Caco-2 (cell line): Measurements from ENCODE around the gene MYL12B. TPM values are rescaled to one million over a fixed set of nuclear protein-coding genes. Genes with fewer than 3 reads are reported as not detected.
"Not testable (repeated sequence)": the region's sequence is repeated elsewhere in the genome, so short reads cannot be mapped to it uniquely, and the experiment has no call there.

ENCODE experiments used
- BruUV-seq: library from RNA; stranded (reverse); fragments of 400-500 nt; replicated peaks from 2 replicates; lab custom pipeline; 2021; lab: Mats Ljungman, UMichigan
- CTCF ChIA-PET: fragments of 300-600 bp; sonication (Branson Sonifier 250); formaldehyde crosslinking; loops from one replicate; lab custom pipeline; 2022; ENCODE audit warnings: antibody characterized with exemption; lab: Charles Lee
- POLR2A ChIA-PET: fragments of 300-600 bp; sonication (Branson Sonifier 250); formaldehyde crosslinking; loops from one replicate; lab custom pipeline; 2022; ENCODE audit warnings: antibody characterized with exemption; lab: Charles Lee
- DNase-seq, 2 experiments: peaks; one replicate each; pipeline versions ENCODE4 v3.0.0 to v3.0.0-alpha.2; 2020 to 2022
- H3K27me3 ChIP-seq: replicated peaks from 2 replicates; pipeline ENCODE4 v1.6.0; 2011; ENCODE audit warnings: low read length; ENCODE audit not compliant: control insufficient read depth, insufficient read depth
- H3K36me3 ChIP-seq: 2 replicates; pipeline ENCODE4 v1.5.1; 2011; ENCODE audit warnings: low read length; ENCODE audit not compliant: control insufficient read depth, insufficient read depth
- H3K4me1 ChIP-seq: fragments of 250-450 bp; sonication (Bioruptor Pico); 2 replicates; pipeline ENCODE4 v1.5.1; 2020; ENCODE audit warnings: mild to moderate bottlenecking
- H3K4me3 ChIP-seq: 2 replicates; pipeline ENCODE4 v1.5.1; 2011; ENCODE audit warnings: low read depth, mild to moderate bottlenecking, control low read depth, low read length
- H3K9me3 ChIP-seq: fragments of 250-450 bp; sonication (Bioruptor Pico); 2 replicates; pipeline ENCODE4 v1.5.1; 2020; ENCODE audit warnings: mild to moderate bottlenecking, moderate library complexity
- H3K27ac Mint-ChIP-seq: one replicate; pipeline ENCODE4 v1.8.0; 2022; ENCODE audit warnings: mixed read lengths; ENCODE audit not compliant: unreplicated experiment
- H3K27me3 Mint-ChIP-seq: one replicate; pipeline ENCODE4 v1.8.0; 2022; ENCODE audit warnings: mixed read lengths; ENCODE audit not compliant: insufficient read depth, unreplicated experiment
- H3K36me3 Mint-ChIP-seq: one replicate; pipeline ENCODE4 v1.8.0; 2022; ENCODE audit warnings: mild to moderate bottlenecking, mixed read lengths; ENCODE audit not compliant: insufficient read depth, unreplicated experiment
- H3K4me1 Mint-ChIP-seq: one replicate; pipeline ENCODE4 v1.8.0; 2022; ENCODE audit warnings: low read depth, mixed read lengths; ENCODE audit not compliant: unreplicated experiment
- H3K4me3 Mint-ChIP-seq: one replicate; pipeline ENCODE4 v1.8.0; 2022; ENCODE audit warnings: mild to moderate bottlenecking, moderate library complexity, mixed read lengths; ENCODE audit not compliant: unreplicated experiment
- H3K9me3 Mint-ChIP-seq: one replicate; pipeline ENCODE4 v1.8.0; 2022; ENCODE audit warnings: mixed read lengths; ENCODE audit not compliant: unreplicated experiment
- CTCF ChIP-seq, 2 experiments: fragments of 200-600 bp in 1 of 2; IDR thresholded peaks; 1 replicate in 1 of 2; 2 replicates in 1 of 2; pipeline versions ENCODE4 v1.5.1 to v1.8.0; 2011 to 2022; ENCODE audit warnings: antibody characterized with exemption in 1 of 2, control low read depth in 1 of 2, inconsistent platforms in 1 of 2, low read depth in 1 of 2, low read length in 1 of 2, mild to moderate bottlenecking in 1 of 2, moderate library complexity in 1 of 2; ENCODE audit not compliant: insufficient read depth in 1 of 2, severe bottlenecking in 1 of 2, unreplicated experiment in 1 of 2
- intact Hi-C: fragments of 100-400 bp; cut with micrococcal nuclease; formaldehyde crosslinking; loops from one replicate; pipeline ENCODE4 v1.10.0; 2022; ENCODE audit not compliant: unreplicated experiment
- total RNA-seq: library from RNA; stranded (reverse); gene quantifications from 2 replicates; pipeline ENCODE4 v1.2.3, GENCODE V29; 2022

MYL12B gene
- total RNA-seq, 1 experiment from 2014 or later, result 467 TPM

- Mint-ChIP-seq H3K4me3 (no peak within 1 kb of the TSS), H3K9me3 (no peaks in the 10 kb centered on the region), H3K36me3 (no peaks in the 10 kb centered on the region), H3K4me1 (peaks cover 28% of the 10 kb centered on the region), H3K27ac (no peak within 1 kb of the TSS), H3K27me3 (no peaks in the 10 kb centered on the region)
- DNase-seq, result no peak
- H3K4me3 ChIP-seq, result no peak within 1 kb of the TSS
- BruUV-seq, result no TSS peak
- no peaks in the 10 kb centered on the region for H3K9me3 ChIP-seq
- peaks cover 29% of the 10 kb centered on the region for H3K4me1 ChIP-seq
- no peaks in the 10 kb centered on the region for H3K27me3 ChIP-seq
- no peak for TF ChIP-seq CTCF (IDR thresholded peaks at IDR 0.05; ENCODE audit: insufficient read depth in 1 of 2, low read depth in 1 of 2, low read length in 1 of 2, severe bottlenecking in 1 of 2, unreplicated experiment in 1 of 2)
- intact Hi-C loops, result no loop called here
- no peaks in the 10 kb centered on the region for H3K36me3 ChIP-seq
- CTCF ChIA-PET, result interaction anchor here (0.7 kb wide), 1 partner anchor 29 kb away, joined by 3 read pairs; no protein-coding TSS in a partner anchor
- POLR2A ChIA-PET, result no interaction called here
These were observed 42.1 kb upstream of the MYL12B start, which contains the start of gene MYOM1 for GRCh38 chr18:3219631-3220335. Gene MYOM1 (minus strand): TSS chr18:3219968. CDS start chr18:3215223, 4,745 bp downstream.

GRCh38 chr18:3220868-3221267 lies 41.1 kb upstream of the MYL12B start:
- peaks cover 30% of the 10 kb centered on the region for H3K4me1 Mint-ChIP-seq
- H3K27me3 Mint-ChIP-seq, H3K27ac Mint-ChIP-seq, H3K4me3 ChIP-seq, DNase-seq, intact Hi-C loops, H3K4me3 Mint-ChIP-seq, H3K9me3 Mint-ChIP-seq, BruUV-seq, H3K36me3 ChIP-seq, POLR2A ChIA-PET, H3K36me3 Mint-ChIP-seq, H3K27me3 ChIP-seq, H3K9me3 ChIP-seq, CTCF ChIA-PET: not testable (repeated sequence)
- peaks cover 29% of the 10 kb centered on the region for H3K4me1 ChIP-seq

GRCh38 chr18:3221496-3221895 lies 40.4 kb upstream of the MYL12B start:
- no peaks in the 10 kb centered on the region for H3K36me3 Mint-ChIP-seq
- POLR2A ChIA-PET, result no interaction called here
- no peaks in the 10 kb centered on the region for H3K27me3 Mint-ChIP-seq
- Histone ChIP-seq H3K9me3 (no peaks in the 10 kb centered on the region), H3K36me3 (no peaks in the 10 kb centered on the region), H3K4me3 (no peak overlapping the region), H3K4me1 (peaks cover 29% of the 10 kb centered on the region), H3K27me3 (no peaks in the 10 kb centered on the region)
- H3K4me1 Mint-ChIP-seq, result peaks cover 32% of the 10 kb centered on the region
- no peak overlapping the region for H3K4me3 Mint-ChIP-seq
- intact Hi-C loops, result no loop called here
- no peak for DNase-seq
- no peak for TF ChIP-seq CTCF (IDR thresholded peaks at IDR 0.05; ENCODE audit: insufficient read depth in 1 of 2, low read depth in 1 of 2, low read length in 1 of 2, severe bottlenecking in 1 of 2, unreplicated experiment in 1 of 2)
- H3K27ac Mint-ChIP-seq, result no peak overlapping the region
- H3K9me3 Mint-ChIP-seq, result no peaks in the 10 kb centered on the region
- CTCF ChIA-PET, result no interaction called here
- BruUV-seq, result no TSS peak
